ENCODE results near the gene WFDC5.
"Not testable (repeated sequence)": the region's sequence is repeated elsewhere in the genome, so short reads cannot be mapped to it uniquely, and the experiment has no call there.

The WFDC5 gene
- 0 reads per million in 3 donors for total RNA-seq

GRCh38 chr20:45114465-45115385 is at the start of gene WFDC5:
Gene WFDC5 (minus strand): TSS chr20:45115174. CDS start chr20:45115083, 91 bp downstream.
- no peak within 1 kb of the TSS for H3K27ac ChIP-seq (ENCODE audit: insufficient read depth, low read length, poor library complexity, severe bottlenecking)
- no peak within 1 kb of the TSS for H3K4me3 ChIP-seq (ENCODE audit: insufficient read depth, low read depth, low read length, poor library complexity, severe bottlenecking)
- no peaks in the 10 kb centered on the region for H3K9me3 ChIP-seq (ENCODE audit: control insufficient read depth, low read length)
- DNase-seq, result no peak
- no peaks in the 10 kb centered on the region for H3K27me3 ChIP-seq (replicated peaks; ENCODE audit: control insufficient read depth, insufficient read depth, low read length, poor library complexity, severe bottlenecking)
- H3K4me1 ChIP-seq (ENCODE audit: control insufficient read depth, insufficient read depth, low read length, poor library complexity, severe bottlenecking), result no peaks in the 10 kb centered on the region
- H3K36me3 ChIP-seq (ENCODE audit: control insufficient read depth, insufficient read depth, low read length), result no peaks in the 10 kb centered on the region

GRCh38 chr20:45163083-45163803 is 48.3 kb upstream of the WFDC5 start:
- DNase-seq, result no peak
- H3K9me3 ChIP-seq (ENCODE audit: control insufficient read depth, low read length), result no peaks in the 10 kb centered on the region

GRCh38 chr20:45157962-45158361 is 43.0 kb upstream of the WFDC5 start:
- Histone ChIP-seq H3K4me1 (ENCODE audit: control insufficient read depth, insufficient read depth, low read length, poor library complexity, severe bottlenecking) (no peaks in the 10 kb centered on the region), H3K27me3 (replicated peaks; ENCODE audit: control insufficient read depth, insufficient read depth, low read length, poor library complexity, severe bottlenecking) (peaks cover 3% of the 10 kb centered on the region), H3K4me3 (ENCODE audit: insufficient read depth, low read depth, low read length, poor library complexity, severe bottlenecking) (no peak overlapping the region), H3K36me3 (ENCODE audit: control insufficient read depth, insufficient read depth, low read length) (no peaks in the 10 kb centered on the region), H3K27ac (ENCODE audit: insufficient read depth, low read length, poor library complexity, severe bottlenecking) (no peak overlapping the region), H3K9me3 (ENCODE audit: control insufficient read depth, low read length) (no peaks in the 10 kb centered on the region)
- no peak for DNase-seq

More at GRCh38 chr20:45163083-45163803, 48.3 kb upstream of the WFDC5 start:
- peaks cover 5% of the 10 kb centered on the region for H3K27me3 ChIP-seq (replicated peaks; ENCODE audit: control insufficient read depth, insufficient read depth, low read length, poor library complexity, severe bottlenecking)
- H3K36me3 ChIP-seq (ENCODE audit: control insufficient read depth, insufficient read depth, low read length), result no peaks in the 10 kb centered on the region
- H3K27ac ChIP-seq (ENCODE audit: insufficient read depth, low read length, poor library complexity, severe bottlenecking), result no peak overlapping the region
- no peaks in the 10 kb centered on the region for H3K4me1 ChIP-seq (ENCODE audit: control insufficient read depth, insufficient read depth, low read length, poor library complexity, severe bottlenecking)
- no peak overlapping the region for H3K4me3 ChIP-seq (ENCODE audit: insufficient read depth, low read depth, low read length, poor library complexity, severe bottlenecking)

- Histone ChIP-seq H3K9me3 (ENCODE audit: control insufficient read depth, low read length) (no peaks in the 10 kb centered on the region), H3K4me3 (ENCODE audit: insufficient read depth, low read depth, low read length, poor library complexity, severe bottlenecking) (no peak overlapping the region), H3K27me3 (replicated peaks; ENCODE audit: control insufficient read depth, insufficient read depth, low read length, poor library complexity, severe bottlenecking) (no peaks in the 10 kb centered on the region), H3K36me3 (ENCODE audit: control insufficient read depth, insufficient read depth, low read length) (no peaks in the 10 kb centered on the region), H3K4me1 (ENCODE audit: control insufficient read depth, insufficient read depth, low read length, poor library complexity, severe bottlenecking) (no peaks in the 10 kb centered on the region), H3K27ac (ENCODE audit: insufficient read depth, low read length, poor library complexity, severe bottlenecking) (no peak overlapping the region)
- DNase-seq, result no peak
These were observed 41.7 kb upstream of the WFDC5 start for GRCh38 chr20:45156713-45157112.

- not testable (repeated sequence) for H3K27me3 ChIP-seq (replicated peaks; ENCODE audit: control insufficient read depth, insufficient read depth, low read length, poor library complexity, severe bottlenecking); DNase-seq; H3K9me3 ChIP-seq (ENCODE audit: control insufficient read depth, low read length); H3K4me3 ChIP-seq (ENCODE audit: insufficient read depth, low read depth, low read length, poor library complexity, severe bottlenecking); H3K27ac ChIP-seq (ENCODE audit: insufficient read depth, low read length, poor library complexity, severe bottlenecking); H3K4me1 ChIP-seq (ENCODE audit: control insufficient read depth, insufficient read depth, low read length, poor library complexity, severe bottlenecking); H3K36me3 ChIP-seq (ENCODE audit: control insufficient read depth, insufficient read depth, low read length)
These were observed 39.8 kb upstream of the WFDC5 start for GRCh38 chr20:45154794-45155193.

- Histone ChIP-seq H3K27ac (ENCODE audit: insufficient read depth, low read length, poor library complexity, severe bottlenecking) (no peak overlapping the region), H3K27me3 (replicated peaks; ENCODE audit: control insufficient read depth, insufficient read depth, low read length, poor library complexity, severe bottlenecking) (no peaks in the 10 kb centered on the region), H3K4me1 (ENCODE audit: control insufficient read depth, insufficient read depth, low read length, poor library complexity, severe bottlenecking) (no peaks in the 10 kb centered on the region), H3K36me3 (ENCODE audit: control insufficient read depth, insufficient read depth, low read length) (no peaks in the 10 kb centered on the region), H3K4me3 (ENCODE audit: insufficient read depth, low read depth, low read length, poor library complexity, severe bottlenecking) (no peak overlapping the region), H3K9me3 (ENCODE audit: control insufficient read depth, low read length) (no peaks in the 10 kb centered on the region)
- no peak for DNase-seq
These were observed 39.2 kb upstream of the WFDC5 start for GRCh38 chr20:45154183-45154582.

GRCh38 chr20:45153752-45154151 is 38.8 kb upstream of the WFDC5 start:
- H3K27me3 ChIP-seq (replicated peaks; ENCODE audit: control insufficient read depth, insufficient read depth, low read length, poor library complexity, severe bottlenecking), result no peaks in the 10 kb centered on the region
- no peaks in the 10 kb centered on the region for H3K9me3 ChIP-seq (ENCODE audit: control insufficient read depth, low read length)
- H3K27ac ChIP-seq (ENCODE audit: insufficient read depth, low read length, poor library complexity, severe bottlenecking), result no peak overlapping the region
- H3K36me3 ChIP-seq (ENCODE audit: control insufficient read depth, insufficient read depth, low read length), result no peaks in the 10 kb centered on the region
- no peaks in the 10 kb centered on the region for H3K4me1 ChIP-seq (ENCODE audit: control insufficient read depth, insufficient read depth, low read length, poor library complexity, severe bottlenecking)
- no peak for DNase-seq
- H3K4me3 ChIP-seq (ENCODE audit: insufficient read depth, low read depth, low read length, poor library complexity, severe bottlenecking), result no peak overlapping the region

GRCh38 chr20:45153147-45153546 is 38.2 kb upstream of the WFDC5 start:
- DNase-seq, result no peak
- no peaks in the 10 kb centered on the region for H3K27me3 ChIP-seq (replicated peaks; ENCODE audit: control insufficient read depth, insufficient read depth, low read length, poor library complexity, severe bottlenecking)
- no peak overlapping the region for H3K4me3 ChIP-seq (ENCODE audit: insufficient read depth, low read depth, low read length, poor library complexity, severe bottlenecking)
- H3K36me3 ChIP-seq (ENCODE audit: control insufficient read depth, insufficient read depth, low read length), result no peaks in the 10 kb centered on the region
- H3K27ac ChIP-seq (ENCODE audit: insufficient read depth, low read length, poor library complexity, severe bottlenecking), result no peak overlapping the region
- no peaks in the 10 kb centered on the region for H3K4me1 ChIP-seq (ENCODE audit: control insufficient read depth, insufficient read depth, low read length, poor library complexity, severe bottlenecking)
- H3K9me3 ChIP-seq (ENCODE audit: control insufficient read depth, low read length), result no peaks in the 10 kb centered on the region

GRCh38 chr20:45152405-45152804 is 37.4 kb upstream of the WFDC5 start:
- H3K27ac ChIP-seq (ENCODE audit: insufficient read depth, low read length, poor library complexity, severe bottlenecking), result no peak overlapping the region
- H3K9me3 ChIP-seq (ENCODE audit: control insufficient read depth, low read length), result no peaks in the 10 kb centered on the region
- H3K27me3 ChIP-seq (replicated peaks; ENCODE audit: control insufficient read depth, insufficient read depth, low read length, poor library complexity, severe bottlenecking), result no peaks in the 10 kb centered on the region
- DNase-seq, result no peak
- no peaks in the 10 kb centered on the region for H3K36me3 ChIP-seq (ENCODE audit: control insufficient read depth, insufficient read depth, low read length)
- H3K4me3 ChIP-seq (ENCODE audit: insufficient read depth, low read depth, low read length, poor library complexity, severe bottlenecking), result no peak overlapping the region
- no peaks in the 10 kb centered on the region for H3K4me1 ChIP-seq (ENCODE audit: control insufficient read depth, insufficient read depth, low read length, poor library complexity, severe bottlenecking)

GRCh38 chr20:45149062-45149461 is 34.1 kb upstream of the WFDC5 start:
- Histone ChIP-seq H3K9me3 (ENCODE audit: control insufficient read depth, low read length) (no peaks in the 10 kb centered on the region), H3K36me3 (ENCODE audit: control insufficient read depth, insufficient read depth, low read length) (no peaks in the 10 kb centered on the region), H3K27ac (ENCODE audit: insufficient read depth, low read length, poor library complexity, severe bottlenecking) (no peak overlapping the region), H3K27me3 (replicated peaks; ENCODE audit: control insufficient read depth, insufficient read depth, low read length, poor library complexity, severe bottlenecking) (no peaks in the 10 kb centered on the region), H3K4me3 (ENCODE audit: insufficient read depth, low read depth, low read length, poor library complexity, severe bottlenecking) (no peak overlapping the region), H3K4me1 (ENCODE audit: control insufficient read depth, insufficient read depth, low read length, poor library complexity, severe bottlenecking) (no peaks in the 10 kb centered on the region)
- no peak for DNase-seq

All from effector memory CD4-positive, alpha-beta T cell (primary cell).